HG02759 (cell line): Measurements from ENCODE around the gene VPS37C.

ENCODE experiments used
- ATAC-seq: cut with Tn5 transposase; IDR thresholded peaks from one replicate; pipeline ENCODE4 v1.9.1; 2021; ENCODE audit warnings: mild to moderate bottlenecking, moderate library complexity; ENCODE audit not compliant: unreplicated experiment

VPS37C gene

GRCh38 chr11:61119571-61119970, 41.7 kb downstream of the VPS37C start:
- ATAC-seq, result no peak

- no peak for ATAC-seq
Measured at GRCh38 chr11:61119055-61119454, 42.2 kb downstream of the VPS37C start.

GRCh38 chr11:61118406-61118805, 42.8 kb downstream of the VPS37C start:
- no peak for ATAC-seq

GRCh38 chr11:61118004-61118403, 43.2 kb downstream of the VPS37C start:
- no peak for ATAC-seq

GRCh38 chr11:61117168-61117520, 44.1 kb downstream of the VPS37C start:
- no peak for ATAC-seq

GRCh38 chr11:61116426-61117167, 44.6 kb downstream of the VPS37C start:
- ATAC-seq, result no peak

GRCh38 chr11:61115498-61116224, 45.6 kb downstream of the VPS37C start:
- no peak for ATAC-seq

GRCh38 chr11:61114913-61115312, 46.3 kb downstream of the VPS37C start:
- ATAC-seq, result no peak

- ATAC-seq, result no peak
Measured at GRCh38 chr11:61113201-61113600, 48.0 kb downstream of the VPS37C start.

GRCh38 chr11:61112575-61112974, 48.7 kb downstream of the VPS37C start:
- ATAC-seq, result no peak

GRCh38 chr11:61111786-61112517, 49.3 kb downstream of the VPS37C start:
- ATAC-seq, result no peak

- ATAC-seq, result no peak
Measured at GRCh38 chr11:61111050-61111435, 50.2 kb downstream of the VPS37C start.

- no peak for ATAC-seq
Measured at GRCh38 chr11:61110255-61111049, 50.8 kb downstream of the VPS37C start.

- no peak for ATAC-seq
Measured at GRCh38 chr11:61109671-61110070, 51.6 kb downstream of the VPS37C start.

GRCh38 chr11:61108847-61109585, 52.2 kb downstream of the VPS37C start:
- ATAC-seq, result no peak

GRCh38 chr11:61107888-61108287, 53.3 kb downstream of the VPS37C start:
- ATAC-seq, result no peak

GRCh38 chr11:61106894-61107470, 54.2 kb downstream of the VPS37C start:
- ATAC-seq, result no peak

GRCh38 chr11:61106296-61106695, 54.9 kb downstream of the VPS37C start:
- ATAC-seq, result no peak

- no peak for ATAC-seq
Measured at GRCh38 chr11:61104963-61105362, 56.3 kb downstream of the VPS37C start.

- no peak for ATAC-seq
Measured at GRCh38 chr11:61103851-61104423, 57.3 kb downstream of the VPS37C start.
